Panc1 (cell line): ENCODE results near the gene MS4A6E. TPM values are rescaled to one million over a fixed set of nuclear protein-coding genes. Genes with fewer than 3 reads are reported as not detected.

Experiments used
- ATAC-seq: fragments of 200-7000 bp; cut with Tn5 transposase; 2 replicates; pipeline ENCODE4 v1.9.1; 2020; ENCODE audit warnings: mild to moderate bottlenecking, moderate library complexity
- BruUV-seq: library from RNA; stranded (reverse); fragments of 400-500 nt; replicated peaks from 2 replicates; lab custom pipeline; 2021; lab: Mats Ljungman, UMichigan
- CTCF ChIA-PET: fragments of 300-600 bp; sonication (Branson Sonifier 250); formaldehyde crosslinking; loops from one replicate; lab custom pipeline; 2022; ENCODE audit warnings: antibody characterized with exemption; lab: Charles Lee
- POLR2A ChIA-PET: fragments of 300-600 bp; sonication (Branson Sonifier 250); formaldehyde crosslinking; loops from one replicate; lab custom pipeline; 2022; ENCODE audit warnings: antibody characterized with exemption; lab: Charles Lee
- DNase-seq: peaks from one replicate; pipeline ENCODE4 v3.0.0-alpha.2; 2010; ENCODE audit warnings: low read depth, low spot score
- H3K27ac ChIP-seq: 2 replicates; pipeline ENCODE4 v1.5.1; 2011; ENCODE audit warnings: mild to moderate bottlenecking, low read length, inconsistent platforms
- H3K27me3 ChIP-seq: fragments of 200-500 bp; sonication (Bioruptor generic); 2 replicates; pipeline ENCODE4 v1.6.0; 2014; ENCODE audit warnings: low read length, inconsistent platforms; ENCODE audit not compliant: control insufficient read depth, insufficient read depth
- H3K36me3 ChIP-seq: fragments of 200-500 bp; sonication (Bioruptor generic); 2 replicates; pipeline ENCODE4 v1.5.1; 2014; ENCODE audit warnings: inconsistent platforms, mild to moderate bottlenecking, low read length, moderate library complexity; ENCODE audit not compliant: control insufficient read depth, insufficient read depth
- H3K4me1 ChIP-seq: 2 replicates; pipeline ENCODE4 v1.5.1; 2011; ENCODE audit warnings: inconsistent platforms, mild to moderate bottlenecking, low read length, moderate library complexity; ENCODE audit not compliant: control insufficient read depth, insufficient read depth
- H3K4me3 ChIP-seq, 2 experiments: 2 replicates each; pipeline ENCODE4 v1.5.1; 2011 to 2012; ENCODE audit warnings: low read depth in 2 of 2, low read length in 2 of 2, mild to moderate bottlenecking in 2 of 2, inconsistent platforms in 1 of 2, moderate library complexity in 1 of 2
- H3K9me3 ChIP-seq: fragments of 200-500 bp; sonication (Bioruptor generic); 2 replicates; pipeline ENCODE4 v1.5.1; 2014; ENCODE audit warnings: low read depth, mild to moderate bottlenecking, inconsistent platforms, low read length, moderate library complexity; ENCODE audit not compliant: control insufficient read depth, insufficient read depth
- POLR2AphosphoS5 ChIP-seq: IDR thresholded peaks from 2 replicates; pipeline ENCODE4 v1.6.1; 2012; ENCODE audit warnings: mild to moderate bottlenecking, low read depth, low read length, moderate library complexity
- SIN3A ChIP-seq: IDR thresholded peaks from 2 replicates; pipeline ENCODE4 v1.6.1; 2012; ENCODE audit warnings: low read depth, mild to moderate bottlenecking, low read length, moderate library complexity, borderline replicate concordance; ENCODE audit not compliant: insufficient read depth
- TCF7L2 ChIP-seq: IDR thresholded peaks from 2 replicates; pipeline ENCODE4 v1.6.1; 2011; ENCODE audit warnings: mild to moderate bottlenecking, low read depth, low read length, inconsistent platforms
- in situ Hi-C: cut with HindIII; loops from 2 replicates; pipeline ENCODE4 v1.10.0; 2016; ENCODE audit warnings: low sequenced_read_pairs, low pct_unique_long_range_greater_than_20kb
- intact Hi-C: fragments of 100-400 bp; cut with micrococcal nuclease; formaldehyde crosslinking; loops from one replicate; pipeline ENCODE4 v1.10.0; 2022; ENCODE audit not compliant: unreplicated experiment
- total RNA-seq: library from RNA; stranded (reverse); gene quantifications from one replicate; pipeline ENCODE4 v1.2.1, GENCODE V29; 2021; ENCODE audit not compliant: unreplicated experiment
- TF ChIP-seq, protein P1 (sequence below): fragments of 450-650 bp; IDR thresholded peaks from 2 replicates; pipeline ENCODE4 v1.5.1; 2017; ENCODE audit warnings: mild to moderate bottlenecking
- TF ChIP-seq, protein P2 (sequence below), 2 experiments: IDR thresholded peaks; 2 replicates each; pipeline ENCODE4 v1.6.1; 2011 to 2012; ENCODE audit warnings: low read depth in 2 of 2, control low read depth in 1 of 2, low read length in 1 of 2, mild to moderate bottlenecking in 1 of 2, moderate library complexity in 1 of 2; ENCODE audit not compliant: insufficient read depth in 1 of 2

Gene MS4A6E
- total RNA-seq, 1 experiment from 2014 or later, result not detected

DNA sequence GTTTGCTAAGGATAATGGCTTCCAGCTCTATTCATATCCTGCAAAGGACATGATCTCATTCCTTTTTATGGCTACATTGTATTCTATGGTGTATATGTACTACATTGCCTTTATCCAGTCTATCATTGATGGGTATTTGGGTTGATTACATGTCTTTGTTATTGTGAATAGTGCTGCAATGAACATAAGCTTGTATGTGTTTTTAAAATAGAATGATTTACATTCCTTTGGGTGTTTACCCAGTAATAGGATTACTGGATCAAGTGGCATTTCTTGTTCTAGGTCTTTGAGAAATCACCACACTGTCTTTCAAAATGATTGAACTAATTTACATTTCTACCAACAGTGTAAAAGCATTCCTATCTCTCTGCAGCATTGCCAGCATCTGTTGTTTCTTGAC lies 6.0 kb upstream of the MS4A6E start:
- POLR2A ChIA-PET, result interaction anchor here (0.7 kb wide), 1 partner anchor 14 kb away, joined by 8 read pairs; no protein-coding TSS in a partner anchor
- no peaks in the 10 kb centered on the region for H3K36me3 ChIP-seq
- no peaks in the 10 kb centered on the region for H3K4me1 ChIP-seq
- no peaks in the 10 kb centered on the region for H3K27me3 ChIP-seq
- no peaks in the 10 kb centered on the region for H3K9me3 ChIP-seq
- H3K4me3 ChIP-seq, result no peak overlapping the region
- BruUV-seq, result no TSS peak
- intact Hi-C loops (no loop called here), in situ Hi-C loops (no loop called here)
- DNase-seq (no peak), ATAC-seq (no peak)
- CTCF ChIA-PET, result no interaction called here
- no peak for TF ChIP-seq SIN3A
- TF ChIP-seq, protein P1, sequence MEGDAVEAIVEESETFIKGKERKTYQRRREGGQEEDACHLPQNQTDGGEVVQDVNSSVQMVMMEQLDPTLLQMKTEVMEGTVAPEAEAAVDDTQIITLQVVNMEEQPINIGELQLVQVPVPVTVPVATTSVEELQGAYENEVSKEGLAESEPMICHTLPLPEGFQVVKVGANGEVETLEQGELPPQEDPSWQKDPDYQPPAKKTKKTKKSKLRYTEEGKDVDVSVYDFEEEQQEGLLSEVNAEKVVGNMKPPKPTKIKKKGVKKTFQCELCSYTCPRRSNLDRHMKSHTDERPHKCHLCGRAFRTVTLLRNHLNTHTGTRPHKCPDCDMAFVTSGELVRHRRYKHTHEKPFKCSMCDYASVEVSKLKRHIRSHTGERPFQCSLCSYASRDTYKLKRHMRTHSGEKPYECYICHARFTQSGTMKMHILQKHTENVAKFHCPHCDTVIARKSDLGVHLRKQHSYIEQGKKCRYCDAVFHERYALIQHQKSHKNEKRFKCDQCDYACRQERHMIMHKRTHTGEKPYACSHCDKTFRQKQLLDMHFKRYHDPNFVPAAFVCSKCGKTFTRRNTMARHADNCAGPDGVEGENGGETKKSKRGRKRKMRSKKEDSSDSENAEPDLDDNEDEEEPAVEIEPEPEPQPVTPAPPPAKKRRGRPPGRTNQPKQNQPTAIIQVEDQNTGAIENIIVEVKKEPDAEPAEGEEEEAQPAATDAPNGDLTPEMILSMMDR, result no peak
- no peak for TF ChIP-seq POLR2AphosphoS5
- no peak for TF ChIP-seq TCF7L2
- TF ChIP-seq, protein P2, sequence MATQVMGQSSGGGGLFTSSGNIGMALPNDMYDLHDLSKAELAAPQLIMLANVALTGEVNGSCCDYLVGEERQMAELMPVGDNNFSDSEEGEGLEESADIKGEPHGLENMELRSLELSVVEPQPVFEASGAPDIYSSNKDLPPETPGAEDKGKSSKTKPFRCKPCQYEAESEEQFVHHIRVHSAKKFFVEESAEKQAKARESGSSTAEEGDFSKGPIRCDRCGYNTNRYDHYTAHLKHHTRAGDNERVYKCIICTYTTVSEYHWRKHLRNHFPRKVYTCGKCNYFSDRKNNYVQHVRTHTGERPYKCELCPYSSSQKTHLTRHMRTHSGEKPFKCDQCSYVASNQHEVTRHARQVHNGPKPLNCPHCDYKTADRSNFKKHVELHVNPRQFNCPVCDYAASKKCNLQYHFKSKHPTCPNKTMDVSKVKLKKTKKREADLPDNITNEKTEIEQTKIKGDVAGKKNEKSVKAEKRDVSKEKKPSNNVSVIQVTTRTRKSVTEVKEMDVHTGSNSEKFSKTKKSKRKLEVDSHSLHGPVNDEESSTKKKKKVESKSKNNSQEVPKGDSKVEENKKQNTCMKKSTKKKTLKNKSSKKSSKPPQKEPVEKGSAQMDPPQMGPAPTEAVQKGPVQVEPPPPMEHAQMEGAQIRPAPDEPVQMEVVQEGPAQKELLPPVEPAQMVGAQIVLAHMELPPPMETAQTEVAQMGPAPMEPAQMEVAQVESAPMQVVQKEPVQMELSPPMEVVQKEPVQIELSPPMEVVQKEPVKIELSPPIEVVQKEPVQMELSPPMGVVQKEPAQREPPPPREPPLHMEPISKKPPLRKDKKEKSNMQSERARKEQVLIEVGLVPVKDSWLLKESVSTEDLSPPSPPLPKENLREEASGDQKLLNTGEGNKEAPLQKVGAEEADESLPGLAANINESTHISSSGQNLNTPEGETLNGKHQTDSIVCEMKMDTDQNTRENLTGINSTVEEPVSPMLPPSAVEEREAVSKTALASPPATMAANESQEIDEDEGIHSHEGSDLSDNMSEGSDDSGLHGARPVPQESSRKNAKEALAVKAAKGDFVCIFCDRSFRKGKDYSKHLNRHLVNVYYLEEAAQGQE (IDR thresholded peaks at IDR 0.05; ENCODE audit: insufficient read depth in 1 of 2, low read depth in 2 of 2, low read length in 1 of 2), result no peak
- no peak overlapping the region for H3K27ac ChIP-seq

DNA sequence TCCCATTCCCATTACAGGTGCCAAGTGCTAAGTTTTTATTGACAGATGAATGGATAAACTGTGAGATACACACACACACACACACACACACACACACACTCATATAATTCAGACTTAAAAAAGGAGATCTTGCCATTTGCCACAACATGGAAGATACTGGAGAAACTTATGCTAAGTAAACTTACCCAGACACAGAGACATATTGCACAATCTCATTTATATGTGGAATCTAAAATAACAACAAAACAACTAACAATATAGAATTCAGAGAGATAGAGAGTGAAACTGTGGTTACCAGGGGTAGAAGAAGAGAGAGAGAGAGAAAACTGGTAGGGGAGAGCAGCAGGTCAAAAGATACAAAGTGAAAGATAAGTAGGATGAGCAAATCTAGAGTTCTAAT lies 1.4 kb downstream of the MS4A6E start:
- Histone ChIP-seq H3K4me1 (no peaks in the 10 kb centered on the region), H3K4me3 (no peak overlapping the region), H3K9me3 (no peaks in the 10 kb centered on the region), H3K27me3 (no peaks in the 10 kb centered on the region), H3K27ac (no peak overlapping the region), H3K36me3 (no peaks in the 10 kb centered on the region)
- no peak for DNase-seq
- in situ Hi-C loops, result no loop called here
- intact Hi-C loops, result no loop called here
- no TSS peak for BruUV-seq
- TF ChIP-seq TCF7L2 (no peak), SIN3A (no peak), POLR2AphosphoS5 (no peak)
- TF ChIP-seq, protein P2 (IDR thresholded peaks at IDR 0.05; ENCODE audit: insufficient read depth in 1 of 2, low read depth in 2 of 2, low read length in 1 of 2), result no peak
- TF ChIP-seq, protein P1, result no peak
- ChIA-PET POLR2A (no interaction called here), CTCF (no interaction called here)
- ATAC-seq, result no peak
